ENCODE measurements around the gene MTHFS. TPM values are rescaled to one million over a fixed set of nuclear protein-coding genes. Genes with fewer than 3 reads are reported as not detected.

The MTHFS gene
- total and polyA plus RNA-seq, 3 donors from 2014 or later, result 24.9 to 44.2 (median 32.5) TPM

GRCh38 chr15:79924379-79924778, 27.6 kb upstream of the MTHFS start:
- intact Hi-C loops (cut with DNase I; ENCODE audit: low total_unique reads), result no loop called here

DNA sequence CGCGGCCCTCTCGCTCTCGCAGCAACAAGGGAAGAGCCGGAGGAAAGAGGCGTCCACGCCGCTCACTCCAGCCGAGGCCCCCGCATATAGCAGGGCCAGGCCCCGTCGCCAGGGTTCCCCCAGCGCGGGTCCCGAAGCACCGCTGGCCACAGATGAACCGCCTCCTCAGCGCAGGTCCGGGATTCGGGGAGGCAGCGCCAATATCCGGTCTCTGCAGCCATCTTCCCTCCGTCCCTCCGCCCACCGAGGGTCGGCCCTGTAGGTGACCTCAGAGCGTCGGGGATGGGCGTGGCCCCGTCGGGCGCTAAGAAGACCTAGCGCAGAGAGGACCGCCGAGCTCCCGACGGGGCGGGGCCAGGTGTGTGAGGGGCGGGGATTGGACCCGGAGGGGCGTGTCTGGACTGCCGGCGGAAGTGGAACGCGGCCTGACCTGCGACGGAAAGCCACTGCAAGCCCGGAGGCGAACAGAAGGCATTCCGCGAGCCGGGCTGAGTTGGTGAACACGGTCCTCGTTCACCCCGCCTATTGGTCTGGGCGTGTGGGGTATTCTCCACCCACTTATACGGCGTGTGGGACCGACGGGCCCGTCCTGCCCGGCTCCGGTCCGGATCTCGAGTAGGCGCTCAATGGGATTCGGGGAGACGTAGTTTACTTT, 26.8 kb upstream of the MTHFS start:
- Histone ChIP-seq H3K4me3 (peak overlapping the region; percentile 80 to 88), H3K27me3 (no peaks in the 10 kb centered on the region), H3K27ac (peak overlapping the region; percentile 86 to 91), H3K9me3 (no peaks in the 10 kb centered on the region), H3K4me1 (peaks cover 10% of the 10 kb centered on the region), H3K36me3 (ENCODE audit: low read depth, missing control alignments) (no peaks in the 10 kb centered on the region)
- DNase-seq, result peak; percentile 97
- intact Hi-C loops (cut with DNase I; ENCODE audit: low total_unique reads), result no loop called here
- no peak for TF ChIP-seq CTCF (IDR thresholded peaks at IDR 0.05)
- TF ChIP-seq POLR2A (IDR thresholded peaks at IDR 0.05), result peak; percentile 33
- 0 to 1% methylated on average over 16 to 61 of the region's 68 CpGs for WGBS, 2 donors

More at GRCh38 chr15:79924379-79924778, 27.6 kb upstream of the MTHFS start:
- Histone ChIP-seq H3K27ac (peak overlapping the region; percentile 86 to 91), H3K36me3 (ENCODE audit: low read depth, missing control alignments) (no peaks in the 10 kb centered on the region), H3K4me1 (peaks cover 10% of the 10 kb centered on the region), H3K27me3 (no peaks in the 10 kb centered on the region), H3K9me3 (no peaks in the 10 kb centered on the region), H3K4me3 (peak overlapping the region; percentile 80 to 88)
- 63 to 69% methylated on average over 24 of the region's 24 CpGs for WGBS, 2 donors
- DNase-seq, result no peak
- TF ChIP-seq POLR2A (IDR thresholded peaks at IDR 0.05), result no peak
- TF ChIP-seq CTCF (IDR thresholded peaks at IDR 0.05), result no peak

DNA sequence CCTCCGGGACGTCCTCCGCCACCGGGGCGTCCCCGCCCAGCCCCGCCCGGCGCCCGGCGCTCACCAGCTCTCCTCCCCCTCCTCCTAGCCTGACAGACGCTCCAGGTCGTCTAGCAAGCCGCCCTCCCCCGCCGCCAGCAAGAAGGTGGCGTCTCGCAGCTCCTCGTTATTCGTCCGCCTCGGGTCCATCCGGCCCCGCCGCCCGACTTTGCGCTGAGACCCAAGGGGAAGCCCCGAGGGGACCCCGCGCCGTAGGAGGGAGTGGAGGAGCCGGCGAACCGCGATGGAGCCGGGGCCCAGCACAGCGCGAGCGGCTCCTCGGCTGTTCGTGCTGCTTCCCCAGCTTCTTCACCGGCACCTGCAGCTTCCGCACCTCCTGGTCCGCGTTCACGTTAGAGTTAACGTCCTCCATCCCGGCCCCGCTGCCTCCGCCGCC, 26.3 kb upstream of the MTHFS start:
- H3K4me1 ChIP-seq, result peaks cover 10% of the 10 kb centered on the region
- H3K4me3 ChIP-seq, result peak overlapping the region; percentile 80 to 88
- WGBS, 2 donors, result 0 to 1% methylated on average over 5 to 47 of the region's 51 CpGs
- no peaks in the 10 kb centered on the region for H3K9me3 ChIP-seq
- intact Hi-C loops (cut with DNase I; ENCODE audit: low total_unique reads), result no loop called here
- peak overlapping the region; percentile 86 to 91 for H3K27ac ChIP-seq
- no peak for TF ChIP-seq POLR2A (IDR thresholded peaks at IDR 0.05)
- H3K36me3 ChIP-seq (ENCODE audit: low read depth, missing control alignments), result no peaks in the 10 kb centered on the region
- no peaks in the 10 kb centered on the region for H3K27me3 ChIP-seq
- peak; percentile 72 for DNase-seq

- WGBS, 2 donors, result 13 to 34% methylated on average over 9 to 17 of the region's 17 CpGs
- Histone ChIP-seq H3K4me1 (peaks cover 10% of the 10 kb centered on the region), H3K36me3 (ENCODE audit: low read depth, missing control alignments) (no peaks in the 10 kb centered on the region), H3K27ac (peak overlapping the region; percentile 86 to 91), H3K27me3 (no peaks in the 10 kb centered on the region), H3K4me3 (peak overlapping the region; percentile 80 to 88), H3K9me3 (no peaks in the 10 kb centered on the region)
- intact Hi-C loops (cut with DNase I; ENCODE audit: low total_unique reads), result no loop called here
- TF ChIP-seq CTCF (IDR thresholded peaks at IDR 0.05) (no peak), POLR2A (IDR thresholded peaks at IDR 0.05) (no peak)
- DNase-seq, result no peak
Observed at GRCh38 chr15:79922512-79923078, 25.8 kb upstream of the MTHFS start.

GRCh38 chr15:79919749-79920511, 23.1 kb upstream of the MTHFS start:
- H3K27me3 ChIP-seq, result no peaks in the 10 kb centered on the region
- no peak overlapping the region for H3K4me3 ChIP-seq
- TF ChIP-seq CTCF (IDR thresholded peaks at IDR 0.05) (no peak), POLR2A (IDR thresholded peaks at IDR 0.05) (no peak)
- H3K36me3 ChIP-seq (ENCODE audit: low read depth, missing control alignments), result no peaks in the 10 kb centered on the region
- no peaks in the 10 kb centered on the region for H3K9me3 ChIP-seq
- H3K27ac ChIP-seq, result no peak overlapping the region
- intact Hi-C loops (cut with DNase I; ENCODE audit: low total_unique reads), result no loop called here
- no peak for DNase-seq
- H3K4me1 ChIP-seq, result peaks cover 10% of the 10 kb centered on the region
- 90 to 92% methylated on average over 12 of the region's 12 CpGs for WGBS, 2 donors
